GM19372 (cell line): ENCODE measurements around the gene FNDC3B.

ENCODE experiments used
- ATAC-seq: cut with Tn5 transposase; IDR thresholded peaks from one replicate; pipeline ENCODE4 v1.9.1; 2021; ENCODE audit warnings: mild to moderate bottlenecking, low read depth, moderate library complexity; ENCODE audit not compliant: unreplicated experiment

FNDC3B gene

GRCh38 chr3:172293093-172293492 lies 253.7 kb downstream of the FNDC3B start:
- no peak for ATAC-seq

DNA sequence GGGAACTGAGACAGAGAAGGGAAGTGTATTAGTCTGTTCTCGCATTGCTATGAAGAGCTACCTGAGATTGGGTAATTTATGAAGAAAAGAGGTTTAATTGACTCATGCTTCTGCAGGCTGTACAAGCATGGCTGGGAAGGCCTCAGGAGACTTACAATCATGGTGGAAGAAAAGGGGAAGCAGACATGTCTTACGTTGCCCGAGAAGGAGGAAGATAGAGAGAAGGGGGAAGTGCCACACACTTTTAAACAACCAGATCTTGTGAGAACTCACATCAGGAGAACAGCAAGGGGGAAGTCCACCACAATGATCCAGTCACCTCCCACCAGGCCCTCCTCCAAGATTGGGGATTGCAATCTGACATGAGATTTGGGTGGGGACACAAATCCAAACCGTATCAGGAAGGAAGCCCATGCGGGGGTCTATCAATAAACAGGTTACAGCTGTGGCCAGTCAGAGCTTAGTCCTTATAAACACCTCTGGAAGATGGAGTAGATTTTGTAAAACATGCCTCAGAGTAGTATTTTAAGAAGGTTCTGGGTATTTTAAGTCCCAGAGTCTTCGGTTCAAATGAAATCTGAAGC lies 254.9 kb downstream of the FNDC3B start:
- ATAC-seq, result no peak

DNA sequence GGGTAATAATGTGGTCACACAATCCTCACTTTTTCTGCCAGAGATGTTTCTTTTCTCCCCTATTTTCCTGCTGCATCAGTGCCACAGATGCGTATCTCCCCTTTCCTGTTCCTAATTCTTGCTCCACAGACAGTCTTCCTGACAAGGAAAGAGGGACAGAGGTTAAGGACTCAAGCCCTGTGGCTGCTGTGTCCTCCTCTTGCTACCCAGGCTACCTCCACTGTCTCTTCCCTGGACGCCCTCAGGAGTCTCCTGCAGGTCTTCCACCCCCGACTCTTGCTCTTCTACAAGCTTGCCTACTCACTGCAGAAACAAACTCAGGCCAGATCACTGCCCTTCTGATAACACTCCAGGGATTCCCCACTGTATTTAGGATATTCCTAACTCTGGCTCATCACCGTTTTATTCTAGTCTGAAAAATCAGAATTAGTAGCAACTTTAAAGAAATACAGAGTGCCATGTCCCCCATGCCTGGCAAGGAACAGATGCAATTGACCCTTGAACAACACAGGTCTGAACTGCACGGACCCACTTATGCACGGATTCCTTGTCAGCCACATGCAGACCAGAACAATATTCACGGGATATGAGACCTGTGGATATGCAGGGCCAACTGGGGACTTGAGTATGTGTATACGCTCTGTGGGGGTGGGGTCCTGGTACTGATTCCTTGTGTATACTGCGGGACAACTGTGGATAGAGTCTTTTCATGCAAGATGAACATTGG lies 257.0 kb downstream of the FNDC3B start:
- no peak for ATAC-seq

GRCh38 chr3:172296975-172297332 lies 257.6 kb downstream of the FNDC3B start:
- ATAC-seq, result no peak

DNA sequence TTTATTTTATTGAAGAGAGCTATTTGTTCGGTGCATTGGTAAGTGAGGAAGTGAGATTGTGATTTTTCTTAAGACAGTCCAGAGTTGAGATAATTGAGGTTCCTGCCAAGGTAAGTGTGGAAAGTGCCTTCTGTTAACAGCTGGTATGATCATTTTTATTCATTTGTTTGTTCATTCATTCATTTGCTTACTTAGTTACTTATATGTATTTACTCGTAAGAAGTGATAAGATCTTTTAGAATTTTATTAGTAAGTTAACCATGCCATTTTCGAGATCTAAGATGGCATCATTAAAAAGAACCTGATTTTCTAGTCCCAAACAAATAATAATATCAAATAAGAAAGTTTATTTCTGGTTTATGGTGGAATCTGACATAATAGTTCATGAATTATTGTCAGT lies 258.9 kb downstream of the FNDC3B start:
- no peak for ATAC-seq

DNA sequence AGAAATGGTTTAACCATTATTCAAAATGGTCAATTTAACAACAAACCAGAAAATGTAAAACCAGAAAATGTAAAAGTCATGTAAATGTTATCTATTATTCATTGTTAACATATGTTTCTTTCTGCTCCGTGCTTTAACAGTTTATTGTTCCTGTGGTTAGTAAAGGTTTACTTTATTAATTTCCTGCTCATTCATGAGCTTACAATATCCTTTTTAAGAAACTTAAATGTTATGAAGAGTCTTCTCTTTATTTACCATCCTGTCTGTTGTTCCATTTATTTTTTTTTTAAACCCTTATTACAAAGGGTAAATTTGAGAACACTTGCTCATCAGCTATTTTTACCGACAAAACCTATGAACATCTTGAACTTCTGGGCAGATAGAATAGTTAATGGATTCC lies 260.8 kb downstream of the FNDC3B start:
- no peak for ATAC-seq

GRCh38 chr3:172300862-172301261 lies 261.5 kb downstream of the FNDC3B start:
- no peak for ATAC-seq

DNA sequence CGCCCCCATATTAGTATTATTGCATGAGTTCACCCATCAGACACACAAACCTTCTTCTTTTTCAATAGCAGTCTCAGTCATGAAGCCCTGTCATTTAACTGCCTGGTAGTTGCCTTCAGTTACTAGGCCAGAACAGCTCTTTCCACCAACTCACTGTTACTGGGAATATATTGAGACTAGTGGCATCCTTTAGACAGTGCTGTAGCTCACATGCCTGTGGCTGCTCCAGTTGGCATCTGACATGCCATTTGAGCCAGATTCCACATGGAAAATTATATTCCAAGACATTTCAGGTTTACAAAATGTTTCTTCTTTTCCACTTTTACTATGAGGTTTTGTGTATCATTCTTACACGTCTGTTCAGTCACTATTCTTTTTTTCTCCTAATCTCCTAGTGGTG lies 262.8 kb downstream of the FNDC3B start:
- ATAC-seq, result no peak

- ATAC-seq, result no peak
Observed at GRCh38 chr3:172303181-172303580, 263.8 kb downstream of the FNDC3B start.

GRCh38 chr3:172303941-172304558 lies 264.7 kb downstream of the FNDC3B start:
- no peak for ATAC-seq

DNA sequence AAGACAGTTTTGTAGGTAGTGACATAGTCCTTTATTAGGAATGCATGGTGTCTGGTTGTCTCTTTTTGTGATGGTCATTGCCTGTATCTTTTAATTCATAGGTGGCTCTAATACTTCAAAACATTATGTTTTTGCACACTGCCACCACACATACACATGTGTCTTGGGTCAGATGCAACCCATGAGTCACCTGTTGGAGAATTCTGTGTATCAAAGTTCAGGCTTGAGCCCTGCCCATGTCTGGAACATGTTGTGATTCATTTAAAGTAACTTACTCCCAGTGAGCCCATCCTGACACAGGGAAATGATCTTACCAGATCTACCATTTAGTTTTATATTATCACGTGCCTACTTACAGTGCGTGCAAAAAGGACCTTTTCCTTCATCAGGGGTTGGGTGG lies 266.2 kb downstream of the FNDC3B start:
- ATAC-seq, result no peak

GRCh38 chr3:172305974-172306373 lies 266.6 kb downstream of the FNDC3B start:
- no peak for ATAC-seq

GRCh38 chr3:172307141-172307560 lies 267.8 kb downstream of the FNDC3B start:
- ATAC-seq, result no peak

GRCh38 chr3:172309059-172309458 lies 269.7 kb downstream of the FNDC3B start:
- ATAC-seq, result no peak

GRCh38 chr3:172309741-172310427 lies 270.5 kb downstream of the FNDC3B start:
- no peak for ATAC-seq

DNA sequence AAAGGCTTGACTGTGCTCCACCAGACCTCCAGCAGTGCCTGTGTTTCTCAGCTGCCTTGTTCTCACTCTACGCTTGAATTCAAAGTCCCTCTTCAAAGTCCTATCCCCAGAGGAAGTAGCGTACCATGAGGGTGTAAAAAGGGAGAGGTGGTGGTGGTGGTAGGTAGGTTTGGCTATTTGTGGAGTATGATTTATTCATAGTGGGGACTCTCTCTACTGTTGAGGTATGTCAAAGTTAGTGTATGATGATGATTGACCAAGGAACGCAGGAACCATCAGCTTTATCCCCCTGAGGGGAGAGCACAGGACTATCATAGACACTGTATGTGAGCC lies 271.0 kb downstream of the FNDC3B start:
- no peak for ATAC-seq

GRCh38 chr3:172311217-172311616 lies 271.8 kb downstream of the FNDC3B start:
- ATAC-seq, result no peak

- no peak for ATAC-seq
Observed at GRCh38 chr3:172312001-172312400, 272.6 kb downstream of the FNDC3B start.

DNA sequence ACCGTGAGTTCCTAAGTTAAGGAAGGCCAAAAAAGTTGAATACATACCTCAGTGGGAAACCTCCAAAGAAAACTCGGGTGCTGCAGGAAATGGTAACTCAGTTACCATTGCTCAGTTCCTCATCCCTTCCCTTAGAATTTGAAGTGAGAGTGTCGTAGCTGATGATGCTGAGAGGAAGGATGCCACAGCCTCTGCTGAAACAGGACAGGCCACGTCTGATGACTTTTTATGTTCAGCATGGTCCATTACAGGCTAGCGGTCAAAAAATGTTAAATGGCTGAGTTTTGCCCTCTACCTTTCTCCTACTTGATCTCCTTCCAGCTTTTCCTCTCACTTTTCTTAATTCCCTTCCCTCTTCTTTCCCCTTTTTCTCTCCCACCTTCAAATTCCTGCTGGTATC lies 273.3 kb downstream of the FNDC3B start:
- ATAC-seq, result no peak

- no peak for ATAC-seq
Observed at GRCh38 chr3:172313671-172314070, 274.3 kb downstream of the FNDC3B start.

DNA sequence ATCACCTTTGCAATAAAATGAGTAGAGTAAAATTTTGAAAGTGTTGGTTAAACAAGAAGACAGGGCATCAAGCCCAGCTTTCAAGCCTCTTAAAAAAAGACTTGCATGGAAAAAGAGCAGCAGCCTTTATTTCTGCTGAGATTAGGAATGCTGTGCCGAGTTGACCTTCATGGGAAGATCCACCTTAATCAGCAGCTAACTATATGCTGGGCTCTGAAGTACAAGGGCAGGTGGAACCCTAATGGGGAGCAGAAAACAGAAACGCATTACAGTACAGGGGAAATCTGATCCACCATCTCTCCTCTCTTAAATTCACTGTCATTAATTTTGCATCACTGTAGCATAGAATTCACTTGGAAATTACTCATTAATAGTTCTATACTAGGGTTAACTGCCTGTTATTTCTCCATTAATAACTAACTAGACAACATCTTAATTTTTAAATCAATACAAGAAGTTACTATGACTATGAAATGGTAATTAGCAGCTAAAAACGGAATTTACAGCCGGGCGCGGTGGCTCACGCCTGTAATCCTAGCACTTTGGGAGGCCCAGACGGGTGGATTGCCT lies 275.3 kb downstream of the FNDC3B start:
- ATAC-seq, result no peak
